Epithelial cell of prostate (primary cell): Measurements from ENCODE around the gene FUT4.

Experiments
- DNase-seq: peaks from one replicate; pipeline ENCODE4 v3.0.0-alpha.2; 2011; ENCODE audit warnings: low read depth, low spot score
- H3K27ac ChIP-seq: fragments of 450-650 bp; 2 replicates; pipeline ENCODE4 v1.5.1; 2017; ENCODE audit warnings: mild to moderate bottlenecking

FUT4 gene

DNA sequence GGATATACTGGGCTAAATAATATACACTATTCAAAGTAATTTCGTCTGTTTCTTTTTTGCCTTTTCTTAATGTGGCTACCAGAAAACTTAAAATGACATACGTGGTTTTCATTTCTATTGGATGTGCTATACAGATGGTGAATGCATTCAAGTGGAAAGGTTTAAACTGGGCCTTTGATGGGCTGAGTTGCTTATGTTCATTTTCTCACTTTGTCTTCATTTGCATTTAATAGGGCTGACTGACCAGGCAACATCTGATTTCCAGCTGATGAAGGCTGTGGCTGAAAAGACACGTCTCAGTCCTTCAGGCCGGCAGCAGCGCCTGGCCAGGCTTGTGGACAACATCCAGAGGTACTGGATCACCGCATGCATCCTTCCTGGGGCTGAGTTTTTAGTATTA is 51.4 kb downstream of the FUT4 start:
- DNase-seq, result no peak
- H3K27ac ChIP-seq, result no peak overlapping the region

DNA sequence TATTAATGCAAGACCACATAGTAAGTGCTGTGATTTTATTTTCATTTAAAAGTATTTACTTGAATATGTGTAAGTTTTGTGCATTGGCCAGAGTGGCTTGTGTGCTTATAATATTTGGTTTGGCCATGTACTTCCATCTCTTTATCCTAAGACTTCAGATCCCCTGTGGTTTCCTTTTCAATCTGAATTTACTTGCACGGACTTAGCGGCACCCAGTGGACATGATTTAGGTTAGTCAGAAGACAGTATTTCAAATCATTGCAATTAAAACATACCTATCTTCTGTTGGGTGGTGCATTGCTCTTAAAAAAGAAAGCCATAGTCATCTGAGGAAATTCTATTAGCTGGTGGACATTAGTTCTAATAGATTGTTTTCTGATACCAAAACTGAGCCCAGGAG is 54.2 kb downstream of the FUT4 start:
- DNase-seq, result no peak

More for the DNA sequence above, 54.2 kb downstream of the FUT4 start:
- no peak overlapping the region for H3K27ac ChIP-seq
